NT2/D1 (cell line): Measurements from ENCODE around the gene FLYWCH1.

Source experiments
- SUZ12 ChIP-seq: IDR thresholded peaks from 2 replicates; pipeline ENCODE4 v1.6.1; 2011; ENCODE audit not compliant: insufficient read length, insufficient read depth; ENCODE audit errors: extremely low read depth
- YY1 ChIP-seq: IDR thresholded peaks from 2 replicates; pipeline ENCODE4 v1.6.1; 2011; ENCODE audit not compliant: insufficient read length, insufficient read depth
- ZNF274 ChIP-seq: IDR thresholded peaks from 2 replicates; pipeline ENCODE4 v1.6.1; 2011; ENCODE audit warnings: mild to moderate bottlenecking, low read depth, low read length

DNA sequence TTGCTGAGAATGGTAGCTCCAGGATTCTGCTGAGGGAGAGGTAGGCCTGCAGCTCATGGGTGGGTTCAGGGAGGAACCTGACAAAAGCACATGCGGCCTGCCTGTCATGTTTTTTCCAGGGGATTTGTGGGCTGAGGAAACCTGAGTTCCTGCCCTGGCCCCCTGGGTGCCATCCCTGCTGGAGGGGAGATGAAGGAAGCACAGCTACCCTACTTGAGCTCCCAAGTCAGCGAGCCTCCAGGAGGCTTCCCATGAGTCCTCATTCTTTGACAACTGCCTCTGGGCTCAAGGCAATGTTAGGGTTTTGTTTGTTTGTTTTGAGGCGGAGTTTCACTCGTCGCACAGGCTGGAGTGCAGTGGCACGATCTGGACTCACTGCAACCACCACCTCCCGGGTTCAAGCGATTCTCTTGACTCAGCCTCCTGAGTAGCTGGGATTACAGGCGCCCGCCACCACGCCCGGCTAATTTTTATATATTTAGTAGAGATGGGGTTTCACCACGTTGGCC, 12.1 kb upstream of the FLYWCH1 start:
- no peak for TF ChIP-seq ZNF274
- no peak for TF ChIP-seq SUZ12
- no peak for TF ChIP-seq YY1
